AG09309 (cell line): Measurements from ENCODE around the gene APBB2.

Source experiments
- DNase-seq: peaks from one replicate; pipeline ENCODE4 v3.0.0-alpha.2; 2010; ENCODE audit warnings: low read depth
- H3K4me3 ChIP-seq: 2 replicates; pipeline ENCODE4 v1.5.1; 2011; ENCODE audit warnings: mild to moderate bottlenecking, low read depth, low read length, moderate library complexity; ENCODE audit not compliant: control insufficient read depth
- TF ChIP-seq, protein P1 (sequence below): IDR thresholded peaks from 2 replicates; pipeline ENCODE4 v1.5.1; 2011; ENCODE audit warnings: mild to moderate bottlenecking, low read depth, low read length, inconsistent platforms; ENCODE audit not compliant: insufficient read depth, control insufficient read depth; ENCODE audit errors: missing control alignments

APBB2 gene

DNA sequence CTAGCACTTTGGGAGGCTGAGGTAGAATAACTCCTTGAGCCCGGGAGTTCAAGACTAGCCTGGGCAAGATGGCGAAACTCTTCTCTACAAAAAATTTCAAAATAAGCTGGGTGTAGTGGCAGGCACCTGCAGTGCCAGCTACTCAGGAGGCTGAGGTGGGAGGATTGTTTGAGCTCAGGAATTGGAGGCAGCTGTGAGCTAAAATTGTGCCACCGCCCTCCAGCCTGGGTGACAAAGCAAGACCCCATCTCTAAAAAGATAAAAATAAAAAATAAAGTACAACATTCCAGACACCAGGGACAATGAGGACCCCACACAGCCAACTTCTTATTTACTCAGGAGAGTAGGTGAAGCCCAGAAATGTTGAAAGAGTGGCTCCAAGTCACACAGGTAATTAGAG, 53.0 kb downstream of the APBB2 start:
- TF ChIP-seq, protein P1, sequence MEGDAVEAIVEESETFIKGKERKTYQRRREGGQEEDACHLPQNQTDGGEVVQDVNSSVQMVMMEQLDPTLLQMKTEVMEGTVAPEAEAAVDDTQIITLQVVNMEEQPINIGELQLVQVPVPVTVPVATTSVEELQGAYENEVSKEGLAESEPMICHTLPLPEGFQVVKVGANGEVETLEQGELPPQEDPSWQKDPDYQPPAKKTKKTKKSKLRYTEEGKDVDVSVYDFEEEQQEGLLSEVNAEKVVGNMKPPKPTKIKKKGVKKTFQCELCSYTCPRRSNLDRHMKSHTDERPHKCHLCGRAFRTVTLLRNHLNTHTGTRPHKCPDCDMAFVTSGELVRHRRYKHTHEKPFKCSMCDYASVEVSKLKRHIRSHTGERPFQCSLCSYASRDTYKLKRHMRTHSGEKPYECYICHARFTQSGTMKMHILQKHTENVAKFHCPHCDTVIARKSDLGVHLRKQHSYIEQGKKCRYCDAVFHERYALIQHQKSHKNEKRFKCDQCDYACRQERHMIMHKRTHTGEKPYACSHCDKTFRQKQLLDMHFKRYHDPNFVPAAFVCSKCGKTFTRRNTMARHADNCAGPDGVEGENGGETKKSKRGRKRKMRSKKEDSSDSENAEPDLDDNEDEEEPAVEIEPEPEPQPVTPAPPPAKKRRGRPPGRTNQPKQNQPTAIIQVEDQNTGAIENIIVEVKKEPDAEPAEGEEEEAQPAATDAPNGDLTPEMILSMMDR = no peak
- no peak for DNase-seq
- H3K4me3 ChIP-seq = no peak overlapping the region

DNA sequence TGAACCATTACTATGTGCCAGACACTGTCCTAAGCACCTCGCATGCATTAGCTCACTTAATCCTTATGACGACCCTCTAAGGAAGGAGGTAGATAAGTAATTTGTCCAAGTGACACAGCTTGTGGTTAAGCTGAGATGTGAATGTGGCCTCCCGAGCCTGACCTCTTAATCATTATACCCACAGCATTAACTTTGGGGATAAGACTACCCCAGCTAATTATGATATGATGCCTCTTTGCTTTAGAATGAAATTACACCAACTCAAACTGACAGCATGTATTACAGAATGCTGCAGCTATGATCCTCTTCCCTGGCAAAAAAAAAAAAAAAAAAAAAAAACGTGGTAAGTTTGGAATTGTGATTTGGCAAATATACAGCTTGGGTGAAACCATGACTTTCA, 53.5 kb downstream of the APBB2 start:
- DNase-seq = no peak
- TF ChIP-seq, protein P1 = no peak
- no peak overlapping the region for H3K4me3 ChIP-seq

DNA sequence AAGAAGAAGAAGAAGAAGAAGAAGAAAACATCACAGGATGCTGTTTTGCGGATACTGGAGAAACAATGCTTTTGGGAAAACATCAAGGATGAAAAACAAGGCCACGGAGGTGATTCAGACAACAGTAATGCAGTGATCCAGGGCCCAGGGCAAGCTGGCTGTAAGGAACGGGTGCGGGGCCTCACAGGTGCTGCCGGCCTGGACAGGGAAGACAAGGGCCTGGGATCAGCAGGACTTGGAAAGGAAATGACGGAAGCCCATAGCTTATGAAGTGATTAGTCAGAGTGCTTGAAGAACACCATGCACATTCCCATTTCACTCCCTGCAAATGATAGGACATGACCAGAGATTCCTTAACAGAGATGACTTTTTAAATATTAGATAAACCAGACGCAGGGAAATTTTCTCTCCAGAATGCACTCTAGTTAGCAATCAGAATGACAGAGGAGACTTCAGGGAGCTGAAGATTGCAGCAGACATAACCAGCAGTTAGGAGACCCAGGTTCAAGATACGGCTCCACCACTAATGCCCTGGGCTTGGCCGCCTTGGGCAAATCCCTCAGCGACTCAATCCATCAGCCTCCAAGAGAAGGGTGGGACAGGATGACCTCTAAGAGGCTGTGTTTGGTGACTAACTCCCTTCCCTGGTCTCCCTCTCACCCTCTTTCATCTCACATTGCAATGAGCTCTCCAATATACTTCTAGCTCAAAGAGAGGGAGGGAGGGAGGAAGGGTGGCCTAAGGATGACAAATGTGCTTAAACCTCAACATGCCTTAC, 54.1 kb downstream of the APBB2 start:
- TF ChIP-seq, protein P1 = no peak
- no peak for DNase-seq

DNA sequence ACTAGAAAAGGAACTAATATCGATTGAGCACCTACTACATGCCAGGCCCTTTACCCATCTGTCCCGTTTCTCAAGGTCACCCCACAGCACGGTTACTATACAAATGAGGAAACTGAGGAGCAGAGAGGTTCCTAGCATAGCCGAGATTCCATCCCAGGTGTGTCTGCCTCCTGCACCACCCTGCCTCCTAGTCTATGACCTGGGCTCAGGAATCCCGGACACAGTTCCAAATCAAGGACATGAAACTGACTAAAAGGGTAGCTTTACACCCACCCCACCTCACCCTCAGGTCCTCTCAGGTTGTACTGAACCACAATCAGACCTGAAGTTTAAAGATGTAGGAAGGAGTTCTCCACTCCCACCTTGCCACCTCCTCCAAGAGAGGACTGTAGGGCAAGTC, 55.6 kb downstream of the APBB2 start:
- no peak for DNase-seq
- TF ChIP-seq, protein P1 = no peak
- no peak overlapping the region for H3K4me3 ChIP-seq

More for the DNA sequence above, 54.1 kb downstream of the APBB2 start:
- H3K4me3 ChIP-seq = no peak overlapping the region

DNA sequence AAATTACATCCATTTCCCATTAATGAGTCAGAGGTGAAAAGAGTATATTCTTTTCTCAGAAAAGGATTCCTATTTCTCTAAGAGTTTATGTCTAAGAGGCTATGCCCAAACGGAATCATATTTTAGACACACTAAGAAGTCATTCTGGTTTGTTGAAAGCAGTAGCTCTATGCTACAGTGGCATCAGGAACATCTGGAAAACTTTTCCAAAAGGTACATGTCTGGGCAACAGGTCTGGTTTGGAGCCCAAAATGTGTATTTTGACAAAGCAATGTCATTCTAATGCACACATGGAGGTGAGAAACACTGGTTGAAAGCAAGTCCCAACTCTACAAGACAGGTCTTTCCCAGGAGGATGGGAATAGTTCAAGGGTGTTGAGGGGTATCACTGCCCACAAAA, 56.1 kb downstream of the APBB2 start:
- TF ChIP-seq, protein P1 = no peak
- DNase-seq = no peak

DNA sequence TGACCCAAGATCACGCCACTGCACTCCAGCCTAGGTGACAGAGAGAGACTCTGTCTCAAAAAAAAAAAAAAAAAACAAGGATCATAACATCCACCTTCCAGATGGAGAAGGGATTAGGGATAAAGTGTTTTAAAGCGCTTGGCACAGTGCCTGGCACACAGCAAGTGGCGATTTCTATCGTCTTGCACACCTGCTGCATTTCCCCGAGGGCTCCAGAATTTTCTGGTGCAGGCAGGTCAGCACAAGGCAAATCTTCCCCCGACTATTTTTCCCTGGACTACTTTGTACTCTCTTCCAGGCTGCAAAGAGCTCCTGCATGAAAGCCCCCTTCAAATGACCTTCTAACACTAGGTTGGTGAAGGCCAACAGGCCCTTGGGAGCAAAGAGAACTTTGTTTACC, 57.3 kb downstream of the APBB2 start:
- no peak overlapping the region for H3K4me3 ChIP-seq
- TF ChIP-seq, protein P1 = no peak
- no peak for DNase-seq

More for the DNA sequence above, 56.1 kb downstream of the APBB2 start:
- H3K4me3 ChIP-seq = no peak overlapping the region
